HG03565 (cell line): ENCODE results near the gene VMAC.
"Not testable (repeated sequence)": the region's sequence is repeated elsewhere in the genome, so short reads cannot be mapped to it uniquely, and the experiment has no call there.

Experiments
- ATAC-seq: cut with Tn5 transposase; IDR thresholded peaks from one replicate; pipeline ENCODE4 v1.9.1; 2021; ENCODE audit warnings: mild to moderate bottlenecking, moderate library complexity; ENCODE audit not compliant: unreplicated experiment

The VMAC gene

GRCh38 chr19:5904352-5905113 is at the start of gene VMAC:
VMAC (plus strand) TSS chr19:5904872; CDS start chr19:5904891, 19 bp downstream.
- peak; percentile 74 for ATAC-seq

- ATAC-seq, result not testable (repeated sequence)
Observed at GRCh38 chr19:5855151-5855550, 49.5 kb upstream of the VMAC start.

GRCh38 chr19:5857203-5858081 is 47.2 kb upstream of the VMAC start:
- ATAC-seq, result no peak

GRCh38 chr19:5863030-5863665 is 41.5 kb upstream of the VMAC start:
- no peak for ATAC-seq

- ATAC-seq, result no peak
Observed at GRCh38 chr19:5864013-5864720, 40.5 kb upstream of the VMAC start.

GRCh38 chr19:5864725-5865486 is 39.8 kb upstream of the VMAC start:
- ATAC-seq, result no peak

- ATAC-seq, result no peak
Observed at GRCh38 chr19:5865772-5866171, 38.9 kb upstream of the VMAC start.

GRCh38 chr19:5867201-5868136 is 37.2 kb upstream of the VMAC start:
- no peak for ATAC-seq

- no peak for ATAC-seq
Observed at GRCh38 chr19:5870986-5871394, 33.7 kb upstream of the VMAC start.

GRCh38 chr19:5873617-5874199 is 31.0 kb upstream of the VMAC start:
- no peak for ATAC-seq

- ATAC-seq, result not testable (repeated sequence)
Observed at GRCh38 chr19:5874496-5874895, 30.2 kb upstream of the VMAC start.

GRCh38 chr19:5877427-5877826 is 27.2 kb upstream of the VMAC start:
- ATAC-seq, result no peak

GRCh38 chr19:5877882-5878281 is 26.8 kb upstream of the VMAC start:
- ATAC-seq, result no peak

GRCh38 chr19:5880196-5880595 is 24.5 kb upstream of the VMAC start:
- no peak for ATAC-seq

GRCh38 chr19:5880604-5881078 is 24.0 kb upstream of the VMAC start:
- no peak for ATAC-seq

- no peak for ATAC-seq
Observed at GRCh38 chr19:5881543-5882299, 23.0 kb upstream of the VMAC start.

- ATAC-seq, result no peak
Observed at GRCh38 chr19:5882421-5882968, 22.2 kb upstream of the VMAC start.
